Stimulated activated naive CD4-positive, alpha-beta T cell (primary cell): ENCODE results near the gene EXOC4.

Experiments
- DNase-seq, 6 experiments: peaks; one replicate each; lab custom pipeline; 2025; lab: John Stamatoyannopoulos, UW

EXOC4 gene

DNA sequence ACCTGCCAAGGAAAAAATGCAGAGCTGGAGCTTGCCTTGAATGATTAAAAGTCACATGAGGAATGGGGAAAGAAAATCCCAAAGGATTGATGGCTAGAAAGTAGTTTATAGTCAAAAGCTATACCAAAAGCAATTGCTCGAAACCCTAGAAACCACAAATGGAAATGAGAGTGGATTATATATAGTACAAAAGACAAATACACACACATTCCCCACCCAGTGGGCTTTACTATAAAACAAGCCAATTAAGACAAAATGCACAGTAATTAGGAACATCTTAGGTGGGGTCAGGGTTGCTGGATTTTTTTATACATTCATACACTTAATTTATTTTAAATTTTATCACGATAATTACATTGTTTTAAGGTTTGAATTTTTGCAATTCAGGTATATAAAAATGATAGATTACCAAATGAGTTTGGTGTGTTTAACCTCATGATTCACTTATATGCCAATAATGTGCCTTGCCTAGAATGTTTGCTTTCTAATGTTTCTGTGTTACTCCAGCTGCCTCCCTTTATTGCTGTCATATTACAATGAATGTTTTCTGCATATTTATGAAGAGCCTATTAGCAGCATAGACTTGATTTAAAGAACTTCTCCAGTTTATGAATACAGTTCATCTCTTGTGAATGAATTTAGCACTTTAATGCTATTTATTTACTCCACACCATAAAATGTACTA, 421.3 kb downstream of the EXOC4 start:
- DNase-seq, result no peak

DNA sequence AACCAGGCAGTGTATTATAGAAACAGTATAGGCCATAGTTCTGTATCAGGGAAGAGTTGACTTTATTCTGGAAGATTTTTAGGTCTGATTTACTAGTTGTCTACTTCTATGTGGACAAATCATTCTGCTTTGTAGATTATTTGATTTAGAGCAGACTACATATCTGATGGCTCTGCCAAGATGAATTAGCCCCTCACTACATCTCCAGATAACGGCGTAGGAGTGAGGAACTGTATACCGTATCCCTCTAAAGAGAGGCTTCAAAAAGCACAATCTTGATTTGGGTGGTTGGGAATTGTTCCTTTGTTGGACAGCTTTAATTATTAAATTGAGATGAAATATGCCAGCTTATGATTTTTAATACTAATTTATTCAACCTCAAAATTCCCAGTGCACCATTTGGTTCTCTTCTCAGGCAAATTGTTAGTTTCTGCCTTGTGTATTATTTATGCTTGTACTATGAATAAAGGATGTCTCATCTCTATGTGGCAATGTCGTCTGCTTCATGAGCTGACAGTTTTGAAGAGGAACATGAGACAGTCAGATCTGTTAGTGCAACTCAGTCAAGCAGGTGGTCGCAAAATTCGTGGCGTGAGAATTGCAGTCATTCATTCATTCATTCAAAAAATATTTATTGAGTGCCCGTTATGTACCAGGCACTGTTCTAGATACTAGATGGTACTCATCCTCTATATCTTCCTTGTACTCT, 422.8 kb downstream of the EXOC4 start:
- no peak for DNase-seq

DNA sequence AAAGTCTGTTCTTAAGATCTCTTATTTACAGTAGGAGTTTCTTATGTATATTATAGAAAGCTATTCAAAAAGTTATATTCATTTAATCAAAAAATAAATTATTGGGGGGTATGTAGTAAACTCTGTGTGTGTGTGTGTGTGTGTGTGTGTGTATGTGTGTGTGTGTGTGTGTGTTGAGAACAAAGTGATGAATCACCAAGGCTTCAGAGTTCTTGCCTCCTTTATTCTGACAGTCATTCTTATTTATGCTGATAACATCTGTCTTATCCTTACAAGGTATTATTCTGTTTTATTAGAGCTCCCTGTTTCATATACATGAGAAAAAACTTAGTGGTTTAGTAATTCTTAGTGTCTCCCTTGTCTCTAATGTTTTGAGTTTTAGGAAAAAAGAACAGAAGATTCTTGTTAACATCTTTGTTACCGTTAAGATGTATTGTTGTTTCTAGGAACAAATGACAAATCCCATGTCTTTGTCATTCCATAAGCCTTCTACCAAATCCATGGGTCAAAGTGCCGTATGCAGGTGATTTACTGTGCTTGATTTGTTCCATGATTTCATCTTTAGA, 424.0 kb downstream of the EXOC4 start:
- DNase-seq, result no peak

GRCh38 chr7:133678137-133678814, 425.4 kb downstream of the EXOC4 start:
- no peak for DNase-seq

DNA sequence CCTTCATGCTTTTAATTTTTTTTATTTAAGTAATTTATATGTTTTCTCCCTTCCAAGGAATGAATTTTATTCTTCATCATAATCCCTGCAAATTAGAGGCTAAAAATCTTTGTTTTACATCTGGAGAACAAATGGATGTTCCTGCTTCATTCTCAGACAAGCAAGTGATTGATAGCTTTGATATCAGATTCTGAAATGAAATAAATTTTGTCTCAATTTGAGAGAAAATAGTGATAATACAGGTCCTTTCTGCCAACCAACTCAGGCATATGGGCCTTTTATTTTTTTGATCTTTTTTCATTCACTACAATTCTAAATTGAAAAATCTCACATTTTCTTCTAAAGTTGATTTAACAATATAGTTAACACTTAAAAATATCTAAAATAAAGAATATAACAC, 427.1 kb downstream of the EXOC4 start:
- DNase-seq, result no peak

DNA sequence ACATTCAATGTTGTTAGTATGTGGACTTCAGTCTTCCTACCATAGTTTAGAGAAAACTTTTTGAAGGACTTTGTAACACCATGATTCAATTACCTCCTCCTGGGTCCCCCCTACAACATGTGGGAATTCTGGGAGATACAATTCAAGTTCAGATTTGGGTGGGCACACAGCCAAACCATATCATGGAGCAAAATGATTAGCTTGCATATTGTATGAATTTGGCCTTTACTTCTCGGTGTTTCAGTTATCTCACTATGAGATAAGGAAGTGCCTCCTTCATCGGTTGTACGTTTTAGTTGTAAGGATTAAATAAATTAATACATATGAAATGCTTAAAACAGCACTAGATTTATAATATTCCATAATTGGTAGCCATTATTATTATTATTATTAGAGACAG, 428.7 kb downstream of the EXOC4 start:
- DNase-seq, result no peak

- DNase-seq, result no peak
Observed at GRCh38 chr7:133682364-133683181, 429.7 kb downstream of the EXOC4 start.

DNA sequence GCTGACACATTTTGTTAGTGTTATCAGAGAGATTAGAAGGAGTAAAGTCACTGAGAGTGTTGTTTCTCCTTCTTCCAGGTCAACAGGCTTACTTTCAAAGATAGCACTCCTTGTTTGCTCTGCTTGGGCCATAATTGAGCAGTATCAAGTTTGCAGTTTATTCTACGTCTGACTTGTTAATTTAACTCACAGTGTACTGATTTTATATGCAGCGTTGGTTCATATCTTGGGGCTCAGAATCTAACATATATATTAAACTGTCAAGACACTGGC, 430.2 kb downstream of the EXOC4 start:
- no peak for DNase-seq

- DNase-seq, result no peak
Observed at GRCh38 chr7:133688483-133689239, 435.8 kb downstream of the EXOC4 start.

DNA sequence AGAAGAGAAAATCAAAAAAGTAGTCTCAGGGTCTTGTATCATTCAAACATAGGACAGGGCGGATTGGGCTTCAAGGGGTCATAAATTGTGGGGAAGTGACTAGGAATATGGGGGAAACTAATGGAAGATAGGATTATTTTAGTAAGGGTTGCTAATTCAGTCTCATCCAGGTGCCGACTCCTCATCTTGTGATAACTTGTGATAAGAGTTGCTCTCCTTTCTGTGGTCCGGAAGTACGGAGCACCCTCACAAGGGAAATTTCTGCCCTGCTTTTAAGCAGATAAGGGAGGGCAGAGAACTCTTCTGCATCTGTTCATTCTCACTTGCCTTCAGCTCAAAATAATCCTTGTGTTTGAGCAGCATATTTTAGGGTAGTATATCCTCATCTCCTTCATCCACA, 437.9 kb downstream of the EXOC4 start:
- DNase-seq, result no peak

GRCh38 chr7:133691727-133692610, 439.1 kb downstream of the EXOC4 start:
- DNase-seq, result no peak

DNA sequence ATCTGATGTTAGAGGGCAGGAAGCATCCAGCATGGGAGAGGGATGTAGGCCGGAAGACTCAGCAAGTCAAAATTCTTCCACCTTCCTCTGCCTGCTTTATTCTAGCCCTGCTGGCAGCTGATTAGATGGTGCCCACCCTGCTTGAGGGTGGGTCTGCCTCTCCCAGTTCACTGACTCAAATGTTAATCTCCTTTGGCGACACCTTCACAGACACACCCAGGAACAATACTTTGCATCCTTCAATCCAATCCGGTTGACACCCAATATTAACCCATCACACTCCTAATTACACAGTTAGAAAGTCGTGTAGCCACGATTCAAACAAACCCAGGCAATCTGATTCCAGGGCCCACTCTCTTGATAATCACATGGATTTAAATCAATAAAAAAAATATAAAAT, 440.4 kb downstream of the EXOC4 start:
- DNase-seq, result no peak

- DNase-seq, result no peak
Observed at GRCh38 chr7:133696056-133696455, 443.2 kb downstream of the EXOC4 start.

DNA sequence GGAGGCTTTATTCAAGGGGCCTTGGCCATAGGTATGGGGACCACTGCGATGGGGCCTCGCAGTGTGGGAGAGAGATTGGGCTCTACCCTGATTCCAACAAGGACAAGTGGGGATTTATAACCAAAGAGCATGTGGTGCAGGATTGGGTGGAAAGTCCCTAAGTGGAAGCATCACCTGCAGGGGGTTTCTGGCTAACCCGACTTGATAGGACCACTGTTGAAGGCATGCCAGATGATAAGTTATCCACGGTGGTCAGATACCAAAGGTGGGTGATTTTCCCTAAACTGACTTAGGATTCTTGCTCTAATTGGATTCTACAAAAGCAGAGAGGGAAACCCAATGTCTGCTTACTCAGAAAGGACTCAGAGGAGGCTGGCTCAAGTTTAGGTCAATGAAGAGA, 444.7 kb downstream of the EXOC4 start:
- no peak for DNase-seq

GRCh38 chr7:133698127-133698526, 445.2 kb downstream of the EXOC4 start:
- DNase-seq, result no peak

DNA sequence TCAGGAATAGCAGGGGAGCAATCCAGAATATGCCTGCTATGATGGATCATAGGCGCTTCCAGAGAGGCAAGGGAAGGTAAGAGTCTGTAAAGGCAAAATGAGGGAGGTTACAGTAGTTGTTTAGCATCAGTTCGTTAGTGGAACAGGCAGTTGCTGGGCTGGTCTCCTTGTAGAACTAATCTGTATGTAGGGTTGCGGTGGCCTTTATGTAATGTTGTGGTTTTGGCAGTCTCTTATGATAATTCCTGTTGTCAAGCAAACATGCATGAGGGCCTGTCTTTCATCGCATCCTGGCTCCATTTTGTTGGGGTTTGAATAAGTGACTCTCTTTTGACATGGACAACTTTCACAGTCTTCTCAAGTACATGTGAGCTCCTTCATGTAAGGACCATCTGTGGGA, 446.5 kb downstream of the EXOC4 start:
- DNase-seq, result peak in 2 of 6 experiments; percentile 4 to 15

- no peak for DNase-seq
Observed at GRCh38 chr7:133702078-133702477, 449.2 kb downstream of the EXOC4 start.

DNA sequence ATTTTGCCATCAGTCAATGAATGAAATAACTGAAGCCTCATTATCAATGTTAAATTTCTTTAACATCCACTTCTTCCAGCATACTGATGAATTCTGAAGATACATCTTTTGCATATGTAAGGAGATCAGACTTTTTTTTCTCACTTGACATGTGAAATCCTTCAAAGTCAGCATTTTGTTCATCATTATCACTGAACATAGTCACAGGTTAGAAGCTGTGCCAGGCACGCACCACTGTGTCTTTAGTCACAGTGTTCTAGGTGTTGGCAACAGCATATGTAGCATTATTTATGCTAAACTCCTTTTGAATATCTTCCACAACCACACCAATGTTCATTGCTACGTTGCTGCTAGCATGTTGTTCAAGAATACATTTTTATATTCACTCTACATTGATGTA, 450.1 kb downstream of the EXOC4 start:
- DNase-seq, result no peak

- no peak for DNase-seq
Observed at GRCh38 chr7:133703547-133703946, 450.7 kb downstream of the EXOC4 start.

DNA sequence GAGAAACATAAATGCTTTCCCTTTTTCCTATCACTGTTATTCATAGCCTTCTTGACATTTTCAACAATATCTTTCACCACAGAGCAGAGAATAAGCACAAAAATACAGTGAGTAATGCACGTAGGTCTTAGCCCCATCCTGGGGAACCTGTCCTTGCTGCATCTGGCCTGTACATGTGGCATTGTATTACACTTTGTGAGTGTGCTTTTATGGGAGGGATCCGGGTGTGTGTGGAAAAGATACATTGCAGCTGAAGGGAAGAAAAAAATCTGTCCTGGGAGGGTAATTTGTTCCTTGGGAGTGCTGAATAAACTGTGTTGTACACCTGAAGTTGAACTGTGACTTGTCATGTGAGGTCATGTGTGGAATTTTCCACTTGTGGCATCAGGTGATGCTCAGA, 451.6 kb downstream of the EXOC4 start:
- DNase-seq, result no peak

GRCh38 chr7:133705596-133705995, 452.7 kb downstream of the EXOC4 start:
- no peak for DNase-seq
